PC-3 (cell line): ENCODE measurements around the gene OR51A2.

Experiments
- CTCF ChIP-seq: fragments of 300-600 bp; sonication (generic); conservative IDR thresholded peaks from 2 replicates; pipeline ENCODE4 v1.5.1; 2017; ENCODE audit warnings: antibody characterized with exemption, low read depth, mild to moderate bottlenecking, low read length
- EZH2phosphoT487 ChIP-seq: fragments of 300-600 bp; sonication (generic); IDR thresholded peaks from 2 replicates; pipeline ENCODE4 v1.6.1; 2018; ENCODE audit warnings: mild to moderate bottlenecking, antibody characterized with exemption, low read length, borderline replicate concordance

- TF ChIP-seq CTCF (no peak), EZH2phosphoT487 (no peak)
These were observed 33.2 kb downstream of the OR51A2 start for GRCh38 chr11:4922304-4922703.
